ENCODE results near the gene GNAI3.

Gene GNAI3

DNA sequence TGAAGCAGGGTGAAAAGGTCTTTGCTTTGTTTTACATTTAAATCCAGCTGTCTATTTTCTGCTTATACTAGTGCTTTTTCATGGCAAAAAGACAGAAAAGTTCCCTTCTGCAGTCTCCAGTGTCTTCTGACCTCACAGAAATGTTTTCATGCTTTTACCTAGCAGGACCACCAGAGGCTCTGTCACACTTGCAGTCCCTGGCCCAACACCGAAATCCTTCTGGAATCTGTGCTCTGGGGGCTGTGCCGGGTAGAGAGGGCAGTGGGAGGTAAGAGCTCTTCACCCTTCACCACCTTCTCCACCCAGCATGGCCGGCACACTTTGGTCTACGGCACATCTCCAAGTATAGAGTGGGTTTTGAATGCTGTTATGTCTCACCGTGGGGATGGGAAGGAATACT lies 50.2 kb downstream of the GNAI3 start:
- DNase-seq (ENCODE audit: low read depth, low spot score), result no peak

DNA sequence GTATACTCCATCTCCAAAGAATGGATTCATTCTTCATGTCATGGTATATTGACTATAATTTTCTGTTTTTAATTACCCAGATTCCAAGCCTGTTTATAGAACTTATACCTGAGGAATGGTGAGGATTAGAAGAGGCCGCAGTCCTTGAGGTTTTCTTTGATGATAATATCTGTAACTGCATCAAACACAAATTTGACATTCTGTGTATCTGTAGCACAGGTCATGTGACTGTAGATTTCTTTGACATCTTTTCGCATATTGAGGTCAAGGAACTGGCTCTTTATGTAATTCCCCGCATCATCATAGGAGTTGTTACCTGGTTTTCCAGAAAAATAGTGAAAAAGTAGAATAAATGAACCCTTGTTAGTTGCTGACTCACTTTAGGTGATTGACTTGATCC lies 54.8 kb downstream of the GNAI3 start:
- DNase-seq (ENCODE audit: low read depth, low spot score), result no peak

DNA sequence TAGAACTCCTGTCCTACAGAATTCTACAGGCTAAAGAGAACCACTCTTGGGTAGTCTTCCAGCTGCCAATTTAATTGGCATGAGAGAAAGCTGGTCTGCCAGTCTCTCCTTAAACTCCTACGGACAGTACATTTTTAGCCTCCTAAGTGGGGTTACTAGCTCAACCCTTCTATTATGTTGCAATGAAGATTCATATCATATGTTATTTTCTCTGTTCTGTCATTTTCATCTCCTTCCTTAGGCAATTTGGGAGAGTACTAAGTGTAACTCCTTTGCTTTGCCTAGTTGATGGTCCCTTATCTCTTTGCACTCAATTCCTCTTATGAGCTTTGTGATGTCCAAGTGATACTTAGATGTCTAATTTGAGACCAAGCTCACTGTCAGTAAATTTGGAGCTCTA lies 57.0 kb downstream of the GNAI3 start:
- DNase-seq (ENCODE audit: low read depth, low spot score), result no peak

DNA sequence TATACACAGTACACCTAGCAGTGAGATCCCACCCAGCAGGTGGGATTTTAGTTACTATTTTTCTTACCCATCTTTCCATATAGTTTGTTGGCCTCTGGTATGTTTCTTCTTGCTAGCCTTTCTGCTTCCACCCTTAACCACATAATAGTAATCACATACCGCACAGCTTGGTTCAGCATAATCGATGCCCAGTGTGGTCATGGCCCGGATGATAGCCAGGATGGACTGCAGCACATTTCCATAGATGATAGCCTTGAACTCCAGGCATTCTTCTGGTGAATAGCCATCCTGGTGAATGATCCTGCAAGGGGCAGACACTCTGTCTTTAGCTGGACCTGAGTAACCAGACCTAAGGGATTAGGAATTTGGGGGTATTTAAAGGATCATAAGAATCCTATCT lies 61.5 kb downstream of the GNAI3 start:
- DNase-seq (ENCODE audit: low read depth, low spot score), result no peak

DNA sequence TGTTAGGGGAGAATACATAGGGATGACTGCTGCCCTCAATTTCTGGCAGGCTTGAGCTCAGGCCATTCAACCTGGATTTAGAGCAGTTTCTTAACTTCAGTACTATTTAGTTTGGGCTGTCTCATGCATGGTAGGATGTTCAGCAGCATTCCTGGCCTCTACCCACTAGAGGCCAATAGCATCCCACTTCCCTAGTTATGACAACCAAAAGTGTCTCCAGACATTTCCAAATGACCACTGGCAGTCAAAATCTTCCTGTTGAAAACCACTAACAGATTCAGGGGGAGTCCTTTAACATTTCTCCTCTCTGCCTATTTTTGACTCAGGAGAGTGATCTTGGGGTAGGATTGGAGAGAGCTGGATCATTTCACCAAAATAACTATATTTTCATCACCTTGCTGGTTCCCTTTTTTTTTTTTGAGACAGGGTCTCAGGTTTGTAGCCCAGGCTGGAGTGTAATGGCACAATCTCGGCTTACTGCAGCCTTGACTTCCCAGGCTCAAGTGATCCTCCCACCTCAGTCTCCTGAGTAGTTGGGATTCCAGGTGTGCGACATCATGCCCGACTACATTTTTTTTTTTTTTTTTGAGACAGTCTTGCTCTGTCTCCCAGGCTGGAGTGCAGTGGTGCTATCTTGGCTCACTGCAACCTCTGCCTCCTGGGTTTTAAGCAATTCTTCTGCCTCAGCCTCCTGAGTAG lies 62.3 kb downstream of the GNAI3 start:
- no peak for DNase-seq (ENCODE audit: low read depth, low spot score)

DNA sequence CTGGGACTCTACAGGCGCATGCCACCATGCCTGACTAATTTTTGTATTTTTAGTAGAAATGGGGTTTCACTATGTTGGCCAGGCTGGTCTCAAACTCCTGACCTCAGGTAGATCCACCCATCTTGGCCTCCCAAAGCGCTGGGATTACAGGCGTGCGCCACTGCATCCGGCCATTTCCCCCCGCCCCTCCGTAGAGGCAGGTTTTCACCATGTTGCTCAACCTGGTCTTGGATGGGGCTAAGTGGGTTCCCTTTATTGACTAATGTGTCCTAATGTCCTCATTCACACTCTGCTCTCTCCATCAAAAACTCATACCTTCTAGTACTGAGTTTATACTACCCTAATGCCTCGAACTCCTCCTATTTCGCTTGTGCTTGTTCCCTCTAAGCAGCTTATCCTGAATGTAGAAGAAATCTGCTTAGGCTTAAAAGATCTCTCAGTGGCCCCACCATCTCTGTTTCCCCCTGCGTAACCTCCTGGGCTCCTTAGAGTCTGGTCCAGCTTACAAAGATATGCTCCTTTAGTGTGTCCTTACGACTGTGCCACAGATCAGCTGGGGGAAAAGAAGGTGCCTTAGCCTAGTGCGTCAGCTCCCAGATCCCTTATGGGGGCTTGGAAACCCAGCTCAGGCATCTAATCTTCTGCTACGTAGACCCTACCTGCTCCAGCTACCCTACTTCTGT lies 63.0 kb downstream of the GNAI3 start:
- DNase-seq (ENCODE audit: low read depth, low spot score), result no peak

DNA sequence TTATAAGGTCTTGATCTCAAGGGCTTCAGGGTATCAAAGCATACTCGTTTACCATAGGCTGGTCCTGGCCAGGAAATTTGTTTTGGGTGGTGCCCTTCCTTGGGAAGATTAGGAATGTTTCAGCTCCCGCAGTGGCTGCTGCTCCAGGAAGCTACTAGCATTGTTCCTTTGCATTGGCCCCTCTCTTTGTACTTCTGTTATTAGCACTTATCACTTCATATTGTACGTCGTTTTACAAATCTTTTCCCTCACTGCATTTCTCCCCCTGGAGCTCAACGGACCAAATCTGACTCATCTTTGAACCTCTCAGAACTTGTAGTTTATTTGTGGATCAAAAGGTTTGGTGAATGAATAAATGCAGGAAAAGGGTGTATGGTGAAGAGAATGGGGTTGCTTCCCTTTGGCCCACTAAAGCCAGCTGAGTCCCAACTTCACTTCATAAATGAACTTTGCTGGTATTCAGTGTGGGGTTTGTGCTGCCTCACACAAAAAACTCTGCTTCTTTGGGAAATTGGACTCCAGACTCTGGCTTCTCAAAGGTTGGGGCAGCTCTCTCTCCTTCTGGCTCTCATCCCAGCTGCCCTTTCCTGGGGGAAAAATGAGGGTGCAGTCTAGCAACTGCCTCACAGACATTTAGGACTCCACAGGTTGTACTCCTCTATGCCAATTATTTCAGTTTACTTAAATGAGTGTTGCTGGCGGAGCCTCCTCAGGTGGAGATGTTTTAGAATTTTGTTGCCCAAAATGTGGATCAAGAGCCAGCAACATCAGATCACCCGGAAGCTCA lies 65.1 kb downstream of the GNAI3 start:
- DNase-seq (ENCODE audit: low read depth, low spot score), result no peak

DNA sequence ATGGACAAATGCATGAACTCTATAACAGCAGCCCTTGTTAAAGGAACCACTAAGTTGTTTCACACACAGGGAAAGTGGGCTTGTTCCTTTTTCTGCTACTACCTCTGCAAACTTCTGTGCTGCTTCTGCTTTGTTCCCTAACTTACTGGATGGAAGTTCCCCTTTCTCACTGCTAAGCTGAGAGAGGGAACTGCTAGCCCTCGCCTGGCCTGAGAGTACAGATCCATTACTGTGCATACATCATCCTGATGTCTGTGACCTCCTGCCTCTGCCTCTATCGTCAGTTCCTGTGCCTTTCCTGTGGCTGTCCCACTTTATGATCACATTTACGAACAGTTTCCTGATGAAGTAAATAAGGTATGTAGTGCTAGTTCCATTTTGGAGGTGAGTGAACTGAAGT lies 67.5 kb downstream of the GNAI3 start:
- DNase-seq (ENCODE audit: low read depth, low spot score), result no peak

DNA sequence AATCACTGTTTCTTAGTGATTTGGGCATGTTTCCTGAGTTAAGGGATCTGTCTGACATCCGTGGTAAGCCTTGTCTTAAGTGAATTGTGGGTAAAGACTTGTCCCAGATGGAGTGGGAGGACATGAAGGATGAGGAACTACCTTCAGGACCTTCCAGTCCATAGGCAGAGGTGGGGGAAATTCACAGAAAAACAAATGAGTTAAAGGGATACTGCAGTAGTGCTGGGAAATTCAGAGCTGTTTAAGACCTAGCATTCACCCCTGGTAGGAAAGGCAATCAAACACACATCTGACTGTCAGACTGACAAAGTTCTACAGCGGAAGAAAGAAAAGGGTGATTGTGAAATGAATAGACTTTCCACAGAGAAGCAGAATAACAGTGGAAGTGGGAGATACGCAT lies 68.0 kb downstream of the GNAI3 start:
- no peak for DNase-seq (ENCODE audit: low read depth, low spot score)

DNA sequence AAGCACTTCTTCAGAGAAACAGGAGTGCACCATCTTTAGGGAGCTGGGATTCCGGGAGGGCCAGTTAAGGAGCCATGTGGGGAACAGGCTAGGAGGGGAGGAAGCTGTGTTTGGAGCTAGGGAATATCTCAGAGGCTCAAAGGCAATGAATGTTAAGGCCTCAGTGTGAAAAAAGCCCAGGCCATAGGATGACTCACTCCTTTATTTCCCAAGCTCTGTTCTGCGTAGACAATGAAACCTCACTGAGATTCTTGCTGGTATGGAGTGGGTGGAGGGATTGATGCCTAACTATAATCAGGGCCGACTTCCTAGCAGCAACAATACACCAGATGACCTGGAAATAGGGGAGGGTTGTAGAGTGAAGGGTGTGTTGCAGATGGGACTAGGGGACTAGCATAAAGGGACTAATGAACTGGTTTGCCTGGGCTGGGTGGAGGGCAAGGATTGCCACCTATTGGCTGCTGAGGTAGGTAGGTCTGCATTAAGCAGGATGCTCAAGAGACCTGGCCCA lies 68.9 kb downstream of the GNAI3 start:
- no peak for DNase-seq (ENCODE audit: low read depth, low spot score)

DNA sequence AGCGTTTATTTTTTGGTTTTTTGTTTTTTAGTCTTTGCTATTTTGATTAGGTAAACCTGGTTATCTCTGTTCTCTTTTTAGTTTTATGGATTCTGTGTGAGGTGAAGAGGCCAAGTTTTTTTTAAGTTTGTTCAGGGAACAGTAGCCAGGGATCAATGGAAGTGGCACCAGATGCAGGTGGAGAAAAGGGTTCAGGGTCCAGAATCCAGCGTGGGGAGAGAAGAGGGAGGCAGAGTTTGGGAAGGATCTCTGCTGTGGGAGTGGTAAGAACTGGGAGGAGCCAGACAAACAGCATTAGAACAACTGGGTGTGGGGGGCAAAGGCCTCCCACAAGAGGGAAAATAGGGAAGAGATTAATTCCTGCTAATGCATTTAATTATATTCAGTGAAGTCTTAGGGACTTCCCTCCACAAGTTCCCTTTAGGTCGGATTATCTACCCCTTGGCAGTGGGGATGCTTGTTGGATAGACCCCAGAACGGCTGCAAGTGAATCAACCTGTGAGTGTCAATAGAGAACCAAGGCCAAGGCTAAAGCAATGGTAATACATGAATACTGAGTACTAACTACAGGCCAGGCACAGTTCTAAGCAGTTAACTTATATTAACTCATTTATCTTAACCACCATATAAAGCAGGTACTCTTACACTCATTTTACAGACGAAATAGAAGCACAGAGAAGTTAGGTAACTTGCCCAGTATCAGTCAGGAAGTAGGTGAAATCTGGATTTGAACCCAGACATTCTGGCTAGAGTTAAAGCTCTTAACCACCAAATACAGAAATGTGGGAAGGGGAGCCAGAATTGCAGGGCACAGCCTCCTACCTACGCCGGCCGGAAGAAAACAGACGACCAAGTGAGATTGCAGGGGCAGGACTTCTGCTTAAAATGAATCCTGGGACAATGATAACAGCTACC lies 70.5 kb downstream of the GNAI3 start:
- DNase-seq (ENCODE audit: low read depth, low spot score), result no peak

DNA sequence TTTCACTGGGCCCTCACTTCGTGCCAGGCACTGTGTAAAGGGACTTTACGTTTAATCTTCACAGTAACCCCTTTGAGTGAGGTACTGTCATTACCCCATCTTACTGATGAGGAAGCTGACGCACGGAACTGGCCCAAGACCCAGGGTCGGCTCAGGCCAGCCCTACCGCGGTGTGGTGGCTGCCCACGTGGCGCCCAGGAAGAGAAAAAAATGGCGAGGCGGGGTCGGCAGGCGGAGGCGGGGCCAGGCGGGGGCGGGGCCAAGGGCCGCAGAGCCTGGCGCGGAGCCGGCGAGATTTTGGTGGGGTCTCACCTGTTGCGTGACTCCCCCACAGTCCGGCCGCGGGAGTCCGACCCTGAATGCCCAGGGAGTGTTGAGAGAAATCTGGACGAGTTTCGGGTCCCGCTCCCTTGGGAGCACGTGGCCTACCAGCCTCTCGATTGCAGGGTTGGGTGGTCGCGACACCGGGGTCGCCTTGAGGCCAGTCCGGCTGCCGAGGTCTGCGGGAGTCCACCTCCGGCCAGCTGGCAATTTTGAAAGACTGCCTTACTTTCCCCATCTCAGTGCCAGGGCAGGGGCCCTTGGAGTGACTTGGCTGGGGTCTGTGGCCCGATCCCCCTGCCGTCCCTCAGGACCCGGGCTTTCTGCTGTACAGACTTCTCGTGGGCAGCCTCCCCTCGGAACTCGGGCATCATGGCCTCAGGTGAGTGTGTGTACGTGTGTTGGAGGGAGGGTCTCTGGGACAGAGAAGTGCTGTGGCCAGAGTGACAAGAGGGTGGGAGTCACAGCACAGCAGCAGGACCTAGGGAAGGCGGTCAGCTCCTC lies 71.4 kb downstream of the GNAI3 start, which contains the start of the genes AMPD2 and GNAT2:
Gene AMPD2 (plus strand): TSS at position 262 of the 825 bp plus-strand sequence. CDS start 1,339 bp downstream, outside the sequence.
Gene GNAT2 (minus strand): TSS at position 41 of the 825 bp plus-strand sequence. CDS start 6,746 bp downstream, outside the sequence.
- peak; percentile 34 for DNase-seq (ENCODE audit: low read depth, low spot score)

DNA sequence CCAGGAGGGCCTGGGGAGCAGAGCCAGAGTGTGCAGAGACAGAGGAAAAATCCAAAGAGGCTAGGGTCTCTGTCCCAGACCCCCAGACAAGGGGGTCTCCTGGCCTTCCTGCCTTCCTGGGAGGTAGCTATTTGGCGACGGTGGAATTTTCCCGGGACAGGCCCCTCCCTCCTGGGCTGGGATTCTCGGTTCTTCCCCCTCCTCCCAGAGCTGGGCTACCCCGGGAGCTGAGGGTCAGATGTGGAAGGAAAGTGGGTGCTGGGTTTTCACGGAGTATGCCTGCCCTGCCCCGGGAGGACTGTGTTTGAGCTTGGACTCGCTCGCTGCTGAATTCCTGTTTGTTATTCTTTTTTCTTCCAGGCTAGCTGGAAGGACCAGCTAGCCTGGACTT lies 72.0 kb downstream of the GNAI3 start:
- no peak for DNase-seq (ENCODE audit: low read depth, low spot score)

DNA sequence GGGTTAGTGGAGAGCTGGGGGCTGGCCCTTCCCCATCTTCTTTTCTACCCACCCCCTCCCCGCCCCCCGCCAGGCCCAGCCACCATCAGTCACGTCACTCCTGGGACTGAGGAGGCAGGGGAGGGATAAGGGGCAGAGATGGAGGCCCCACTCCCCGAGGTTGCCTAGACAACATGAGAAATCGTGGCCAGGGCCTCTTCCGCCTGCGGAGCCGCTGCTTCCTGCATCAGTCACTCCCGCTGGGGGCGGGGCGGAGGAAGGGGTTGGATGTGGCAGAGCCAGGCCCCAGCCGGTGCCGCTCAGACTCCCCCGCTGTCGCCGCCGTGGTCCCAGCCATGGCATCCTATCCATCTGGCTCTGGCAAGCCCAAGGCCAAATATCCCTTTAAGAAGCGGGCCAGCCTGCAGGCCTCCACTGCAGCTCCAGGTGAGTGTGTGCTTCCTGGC lies 72.4 kb downstream of the GNAI3 start:
- peak; percentile 93 for DNase-seq (ENCODE audit: low read depth, low spot score)

DNA sequence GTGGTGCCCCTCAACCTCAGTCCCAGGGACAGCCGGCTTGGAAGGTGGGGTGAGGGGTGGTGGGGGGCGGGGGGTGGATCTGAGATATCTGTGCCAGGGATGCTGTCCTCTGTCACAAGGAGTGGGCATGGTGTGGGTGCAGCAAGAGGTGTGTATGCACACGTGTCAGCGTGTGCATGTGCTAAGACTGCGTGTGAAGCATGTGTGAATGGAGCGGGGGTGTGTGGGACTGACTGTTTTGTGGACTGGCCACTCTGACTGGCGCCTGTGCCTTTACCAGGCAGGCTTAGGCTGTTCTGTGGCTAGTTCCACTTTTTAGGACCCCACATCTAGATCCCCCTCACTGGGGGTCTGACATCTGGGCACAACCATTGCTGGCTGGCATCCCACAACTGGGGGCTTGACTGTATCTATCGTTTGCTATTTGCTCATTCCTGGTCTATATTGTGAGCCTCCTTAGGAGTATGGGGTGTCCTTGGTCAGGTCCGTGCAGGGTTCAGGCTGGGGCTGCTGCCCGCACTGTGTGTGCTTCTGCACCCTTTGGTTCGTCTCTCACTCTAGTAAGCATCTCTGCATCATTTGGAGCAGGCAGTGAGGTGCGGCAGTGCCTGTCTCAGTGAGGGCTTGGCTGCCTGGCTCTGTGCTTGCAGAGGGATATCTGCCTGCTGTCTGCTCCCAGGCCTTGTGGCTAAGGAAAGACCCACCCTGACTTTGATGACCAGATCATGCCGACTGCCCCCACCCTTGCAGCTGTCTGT lies 73.1 kb downstream of the GNAI3 start:
- DNase-seq (ENCODE audit: low read depth, low spot score), result no peak

DNA sequence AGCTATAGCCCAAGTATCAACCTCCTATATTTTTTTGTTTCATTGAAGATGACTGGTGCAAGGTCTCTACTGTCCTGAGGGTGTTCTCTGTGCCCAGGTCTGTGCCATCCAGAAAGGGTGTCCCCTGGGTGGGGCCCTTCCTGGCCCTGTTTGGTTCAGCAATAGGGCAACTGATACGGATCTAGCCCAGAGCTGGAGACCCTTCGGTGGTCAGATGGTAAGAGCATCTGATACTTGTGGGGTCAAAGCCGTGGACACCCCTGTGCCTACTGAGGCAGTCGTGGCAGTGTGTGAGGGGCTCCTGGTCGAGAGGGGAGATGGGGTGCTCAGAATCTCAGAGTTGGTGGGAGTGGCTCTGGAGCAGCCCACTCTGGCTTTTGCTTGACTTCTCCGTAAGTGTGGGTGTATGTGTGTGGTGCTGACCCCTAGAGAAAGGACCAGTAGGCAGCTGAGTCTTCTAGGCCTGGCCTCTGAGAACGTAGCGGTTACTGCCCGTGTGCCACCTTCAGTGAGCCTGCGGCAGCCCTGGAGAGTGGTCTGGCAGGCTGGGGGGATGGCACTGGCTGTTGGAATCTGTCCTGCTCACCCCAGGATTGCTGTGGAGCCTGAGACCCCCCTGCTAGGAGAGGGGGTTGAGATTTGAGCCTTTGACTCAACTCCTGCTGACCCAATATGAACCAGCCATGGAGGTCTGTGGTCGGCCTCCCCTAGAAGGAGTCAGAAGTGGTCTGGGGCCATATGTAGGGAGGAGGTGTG lies 73.9 kb downstream of the GNAI3 start:
- no peak for DNase-seq (ENCODE audit: low read depth, low spot score)

DNA sequence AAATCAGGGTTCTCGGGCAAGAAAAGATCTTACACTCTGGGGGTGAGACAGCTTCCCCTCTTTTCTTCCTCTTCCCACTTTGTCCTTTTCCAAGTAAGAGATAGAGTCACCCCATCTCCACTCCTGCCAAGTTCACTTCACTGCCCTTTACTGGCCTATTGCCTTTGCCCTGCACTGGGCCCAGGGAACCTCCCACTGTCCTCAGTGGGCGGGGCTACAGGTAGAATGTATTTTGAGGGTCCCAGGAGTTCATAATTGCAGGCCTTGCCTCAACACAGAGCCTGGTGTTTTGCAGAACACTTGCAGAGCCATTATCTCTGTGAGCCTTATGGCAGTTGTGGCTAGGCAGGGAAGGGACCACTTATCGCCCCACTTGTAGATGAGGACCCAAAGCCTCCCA lies 74.5 kb downstream of the GNAI3 start:
- no peak for DNase-seq (ENCODE audit: low read depth, low spot score)

DNA sequence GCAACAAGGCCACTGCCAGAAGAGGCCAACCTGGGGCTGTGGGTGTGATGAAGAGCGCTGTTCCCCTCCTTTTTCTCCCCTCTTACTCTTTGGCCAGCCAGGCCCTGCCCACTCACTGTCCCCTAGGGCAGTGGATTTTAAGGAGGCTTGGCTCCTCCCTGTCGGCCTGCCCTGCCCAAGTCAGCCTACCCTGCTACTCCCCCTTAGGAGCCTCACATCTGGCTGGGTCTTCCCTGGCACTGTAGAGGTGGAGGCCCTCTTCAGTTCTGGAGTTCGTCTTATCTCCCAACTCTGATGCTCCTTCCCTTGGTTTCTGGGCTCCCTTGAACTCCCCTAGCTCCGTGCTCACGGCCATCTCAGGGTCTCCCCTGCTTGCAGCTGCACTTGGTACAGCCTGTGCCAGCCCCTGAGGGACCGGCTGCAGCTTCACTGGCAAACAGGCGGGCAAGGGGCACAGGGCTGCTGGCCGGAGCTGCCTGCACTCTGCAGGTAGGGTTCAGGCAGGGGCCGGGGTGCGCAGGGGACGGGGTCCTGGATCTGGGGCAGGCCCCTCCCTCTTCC lies 75.3 kb downstream of the GNAI3 start:
- no peak for DNase-seq (ENCODE audit: low read depth, low spot score)

All from activated CD4-positive, CD25-positive, alpha-beta regulatory T cell treated with anti-CD3 and anti-CD28 coated beads, Interleukin-2, amount 50 U/mL, for 16 hours (primary cell).